Activated CD8-positive, alpha-beta memory T cell treated with anti-CD3 and anti-CD28 coated beads, Interleukin-2, amount 50 U/mL, for 4 hours (primary cell): ENCODE measurements around the gene UROS.
A peak's percentile ranks its signal among the peaks of the same experiment; 100 is the strongest.

Experiments
- DNase-seq: peaks from one replicate; pipeline ENCODE4 v3.0.0-alpha.2; 2020

Gene UROS

GRCh38 chr10:125822878-125823662, at the start of gene UROS, which contains the start of gene BCCIP:
Gene UROS (minus strand): TSS chr10:125823258. CDS start chr10:125816499, 6,759 bp downstream.
Gene BCCIP (plus strand): TSS chr10:125823546. CDS start chr10:125823558, 12 bp downstream.
- peak; percentile 87 for DNase-seq

GRCh38 chr10:125871338-125871737, 48.3 kb upstream of the UROS start:
- no peak for DNase-seq

- no peak for DNase-seq
Observed at GRCh38 chr10:125868372-125868975, 45.4 kb upstream of the UROS start.

GRCh38 chr10:125866421-125867029, 43.5 kb upstream of the UROS start:
- DNase-seq = no peak

GRCh38 chr10:125865120-125865519, 42.1 kb upstream of the UROS start:
- DNase-seq = no peak

GRCh38 chr10:125859128-125859817, 36.2 kb upstream of the UROS start:
- DNase-seq = no peak

GRCh38 chr10:125857185-125857760, 34.2 kb upstream of the UROS start:
- DNase-seq = no peak

GRCh38 chr10:125852487-125852886, 29.4 kb upstream of the UROS start:
- no peak for DNase-seq

GRCh38 chr10:125850766-125851731, 28.0 kb upstream of the UROS start:
- DNase-seq = no peak

- DNase-seq = no peak
Observed at GRCh38 chr10:125849448-125849847, 26.4 kb upstream of the UROS start.

- no peak for DNase-seq
Observed at GRCh38 chr10:125848857-125849256, 25.8 kb upstream of the UROS start.

GRCh38 chr10:125848371-125848770, 25.3 kb upstream of the UROS start:
- DNase-seq = no peak

GRCh38 chr10:125846894-125847293, 23.8 kb upstream of the UROS start:
- DNase-seq = no peak

GRCh38 chr10:125845617-125846016, 22.6 kb upstream of the UROS start:
- no peak for DNase-seq

- DNase-seq = no peak
Observed at GRCh38 chr10:125844751-125845221, 21.7 kb upstream of the UROS start.

GRCh38 chr10:125843603-125844329, 20.7 kb upstream of the UROS start:
- DNase-seq = no peak

- no peak for DNase-seq
Observed at GRCh38 chr10:125840955-125841354, 17.9 kb upstream of the UROS start.

GRCh38 chr10:125840406-125840805, 17.3 kb upstream of the UROS start:
- DNase-seq = no peak

GRCh38 chr10:125838802-125839575, 15.9 kb upstream of the UROS start:
- no peak for DNase-seq

- no peak for DNase-seq
Observed at GRCh38 chr10:125836746-125837145, 13.7 kb upstream of the UROS start.
